Mammary epithelial cell (primary cell): ENCODE results near the gene VSIG8.

Experiments
- CTCF ChIP-seq, 2 donors: IDR thresholded peaks in 1 of 2; conservative IDR thresholded peaks in 1 of 2; 2 replicates each; pipeline ENCODE4 v1.5.1; 2011 to 2012; ENCODE audit warnings: inconsistent platforms in 2 of 2, low read length in 2 of 2, mild to moderate bottlenecking in 2 of 2, control low read depth in 1 of 2, low read depth in 1 of 2; ENCODE audit not compliant: insufficient read depth in 1 of 2; ENCODE audit errors: extremely low read depth in 1 of 2
- EZH2 ChIP-seq: IDR thresholded peaks from 2 replicates; pipeline ENCODE4 v1.6.1; 2012; ENCODE audit warnings: low read length, inconsistent platforms, borderline replicate concordance

- TF ChIP-seq CTCF (conservative IDR thresholded peaks at IDR 0.05 in 1 of 2, IDR thresholded peaks at IDR 0.05 in 1 of 2; ENCODE audit: extremely low read depth in 1 of 2, insufficient read depth in 1 of 2, low read depth in 1 of 2, low read length in 2 of 2) (no peak), EZH2 (no peak)
Measured at GRCh38 chr1:159900755-159901360, 38.4 kb upstream of the VSIG8 start.
